NCI-H1694 (cell line): ENCODE data around the gene CACNA1S.

Source experiments
- DNase-seq: peaks from one replicate; lab custom pipeline; 2025; lab: John Stamatoyannopoulos, UW

Gene CACNA1S

GRCh38 chr1:201026836-201027235, 85.4 kb downstream of the CACNA1S start:
- DNase-seq, result no peak

- DNase-seq, result no peak
Measured at GRCh38 chr1:201026234-201026633, 86.0 kb downstream of the CACNA1S start.

GRCh38 chr1:201025571-201026002, 86.6 kb downstream of the CACNA1S start:
- no peak for DNase-seq

GRCh38 chr1:201024625-201024998, 87.6 kb downstream of the CACNA1S start:
- DNase-seq, result no peak

- no peak for DNase-seq
Measured at GRCh38 chr1:201023920-201024624, 88.2 kb downstream of the CACNA1S start.

- DNase-seq, result peak; percentile 42
Measured at GRCh38 chr1:201023517-201023902, 88.7 kb downstream of the CACNA1S start, which contains the start of gene KIF21B. Gene KIF21B, minus strand, starts transcription at chr1:201023714. Its CDS starts 331 bp downstream, at chr1:201023383.

- no peak for DNase-seq
Measured at GRCh38 chr1:201022820-201023516, 89.3 kb downstream of the CACNA1S start.

- DNase-seq, result no peak
Measured at GRCh38 chr1:201022493-201022819, 89.8 kb downstream of the CACNA1S start.

GRCh38 chr1:201021630-201022492, 90.4 kb downstream of the CACNA1S start:
- DNase-seq, result no peak

- peak; percentile 36 for DNase-seq
Measured at GRCh38 chr1:201020721-201021629, 91.3 kb downstream of the CACNA1S start.

- DNase-seq, result no peak
Measured at GRCh38 chr1:201020040-201020591, 92.1 kb downstream of the CACNA1S start.

- no peak for DNase-seq
Measured at GRCh38 chr1:201019321-201019977, 92.8 kb downstream of the CACNA1S start.

GRCh38 chr1:201017828-201018163, 94.4 kb downstream of the CACNA1S start:
- no peak for DNase-seq

- peak; percentile 47 for DNase-seq
Measured at GRCh38 chr1:201016943-201017827, 95.0 kb downstream of the CACNA1S start.

GRCh38 chr1:201016211-201016651, 96.0 kb downstream of the CACNA1S start:
- DNase-seq, result peak; percentile 30

GRCh38 chr1:201015551-201016091, 96.6 kb downstream of the CACNA1S start:
- no peak for DNase-seq

- no peak for DNase-seq
Measured at GRCh38 chr1:201014816-201015200, 97.4 kb downstream of the CACNA1S start.

- no peak for DNase-seq
Measured at GRCh38 chr1:201013991-201014815, 98.0 kb downstream of the CACNA1S start.
